Effector memory CD4-positive, alpha-beta T cell (primary cell): ENCODE data around the gene CLK2.
"Not testable (repeated sequence)": the region's sequence is repeated elsewhere in the genome, so short reads cannot be mapped to it uniquely, and the experiment has no call there.

Experiments
- DNase-seq, 3 donors: peaks; one replicate each; pipeline ENCODE4 v3.0.0-alpha.2; 2020
- H3K27ac ChIP-seq: 2 replicates; pipeline ENCODE4 v1.7.0; 2013; ENCODE audit warnings: mild to moderate bottlenecking, low read length, moderate library complexity; ENCODE audit not compliant: insufficient read depth, poor library complexity, severe bottlenecking
- H3K27me3 ChIP-seq: replicated peaks from 2 replicates; pipeline ENCODE4 v1.7.0; 2013; ENCODE audit warnings: mild to moderate bottlenecking, low read length; ENCODE audit not compliant: insufficient read depth, control insufficient read depth, poor library complexity, severe bottlenecking
- H3K36me3 ChIP-seq: 2 replicates; pipeline ENCODE4 v1.7.0; 2013; ENCODE audit warnings: mild to moderate bottlenecking, low read length, moderate library complexity; ENCODE audit not compliant: control insufficient read depth, insufficient read depth
- H3K4me1 ChIP-seq: 2 replicates; pipeline ENCODE4 v1.7.0; 2013; ENCODE audit warnings: low read length, mild to moderate bottlenecking; ENCODE audit not compliant: control insufficient read depth, insufficient read depth, poor library complexity, severe bottlenecking
- H3K4me3 ChIP-seq: 2 replicates; pipeline ENCODE4 v1.7.0; 2013; ENCODE audit warnings: low read length, low read depth, mild to moderate bottlenecking; ENCODE audit not compliant: insufficient read depth, poor library complexity, severe bottlenecking
- H3K9me3 ChIP-seq: 2 replicates; pipeline ENCODE4 v1.7.0; 2013; ENCODE audit warnings: mild to moderate bottlenecking, low read length, moderate library complexity; ENCODE audit not compliant: control insufficient read depth

Gene CLK2

DNA sequence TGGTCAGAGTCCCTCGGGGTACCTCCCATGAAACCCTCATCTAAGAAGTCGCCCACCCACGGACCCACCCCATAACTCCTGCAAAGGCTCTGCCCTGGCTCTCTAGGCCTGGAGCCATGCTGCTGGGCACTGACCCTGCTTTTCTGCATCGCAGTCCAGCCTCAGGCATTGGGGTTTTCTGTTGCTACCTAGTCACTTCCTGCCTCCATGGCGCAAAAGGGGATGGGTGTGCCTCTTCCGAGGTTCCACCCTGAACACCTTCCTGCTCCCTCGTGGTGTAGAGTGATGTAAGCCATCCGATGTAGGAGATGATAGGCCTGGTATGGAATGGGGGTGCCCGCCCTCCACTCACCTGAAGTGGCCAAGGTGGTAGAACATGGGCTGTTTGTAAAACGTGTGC lies 58.6 kb downstream of the CLK2 start:
- not testable (repeated sequence) for H3K36me3 ChIP-seq, H3K4me1 ChIP-seq, H3K9me3 ChIP-seq, H3K4me3 ChIP-seq, H3K27me3 ChIP-seq, H3K27ac ChIP-seq, DNase-seq
